Hematopoietic multipotent progenitor cell treated with erythropoietin and hydrocortisone succinate and interleukin-3 and kit ligand, for 6 days (in vitro differentiated cells): ENCODE results near the gene SMIM8.
A peak's percentile ranks its signal among the peaks of the same experiment; 100 is the strongest.

Source experiments
- DNase-seq: peaks from one replicate; pipeline ENCODE4 v3.0.0-alpha.2; 2015

The SMIM8 gene

GRCh38 chr6:87336367-87336766 is 14.0 kb downstream of the SMIM8 start:
- DNase-seq, result no peak

- DNase-seq, result no peak
These were observed 17.8 kb downstream of the SMIM8 start for GRCh38 chr6:87340230-87340629.

- no peak for DNase-seq
These were observed 18.8 kb downstream of the SMIM8 start for GRCh38 chr6:87341158-87341557.

GRCh38 chr6:87341899-87342298 is 19.5 kb downstream of the SMIM8 start:
- DNase-seq, result no peak

- no peak for DNase-seq
These were observed 20.4 kb downstream of the SMIM8 start for GRCh38 chr6:87342829-87343228.

GRCh38 chr6:87344731-87345130 is 22.3 kb downstream of the SMIM8 start, which contains the start of gene C6orf163:
Gene C6orf163, plus strand, starts transcription at chr6:87344813. Its CDS starts 287 bp downstream, at chr6:87345100.
- DNase-seq, result no peak

- no peak for DNase-seq
These were observed 24.3 kb downstream of the SMIM8 start for GRCh38 chr6:87346700-87347099.

GRCh38 chr6:87349896-87350295 is 27.5 kb downstream of the SMIM8 start:
- DNase-seq, result no peak

- no peak for DNase-seq
These were observed 28.1 kb downstream of the SMIM8 start for GRCh38 chr6:87350516-87350915.

GRCh38 chr6:87351583-87351982 is 29.2 kb downstream of the SMIM8 start:
- DNase-seq, result no peak

- no peak for DNase-seq
These were observed 33.8 kb downstream of the SMIM8 start for GRCh38 chr6:87356181-87356580.

- DNase-seq, result no peak
These were observed 35.2 kb downstream of the SMIM8 start for GRCh38 chr6:87357479-87358196.

GRCh38 chr6:87364602-87365252 is 42.3 kb downstream of the SMIM8 start:
- DNase-seq, result peak; percentile 94

GRCh38 chr6:87366072-87366827 is 43.9 kb downstream of the SMIM8 start:
- DNase-seq, result no peak

- no peak for DNase-seq
These were observed 44.5 kb downstream of the SMIM8 start for GRCh38 chr6:87366899-87367298.

- DNase-seq, result no peak
These were observed 51.0 kb downstream of the SMIM8 start for GRCh38 chr6:87373377-87373776.

- no peak for DNase-seq
These were observed 52.9 kb downstream of the SMIM8 start for GRCh38 chr6:87375315-87375714.

- no peak for DNase-seq
These were observed 54.3 kb downstream of the SMIM8 start for GRCh38 chr6:87376643-87377042.

GRCh38 chr6:87378947-87379346 is 56.6 kb downstream of the SMIM8 start:
- DNase-seq, result no peak

GRCh38 chr6:87382861-87383260 is 60.5 kb downstream of the SMIM8 start:
- no peak for DNase-seq

GRCh38 chr6:87384038-87384437 is 61.6 kb downstream of the SMIM8 start:
- DNase-seq, result no peak

GRCh38 chr6:87384449-87384848 is 62.1 kb downstream of the SMIM8 start:
- DNase-seq, result peak; percentile 30

GRCh38 chr6:87391334-87391733 is 68.9 kb downstream of the SMIM8 start:
- DNase-seq, result peak; percentile 73
